Measurements from ENCODE around the gene AGBL5. TPM values are rescaled to one million over a fixed set of nuclear protein-coding genes. Genes with fewer than 3 reads are reported as not detected.

Gene AGBL5
- total and polyA plus RNA-seq, 9 of the 15 experiments (the other 6 are each of a cell fraction or from before 2014, with no cell fraction given) = 3.3 to 52.7 (median 26.2) TPM

- TF ChIP-seq MBD2 (IDR thresholded peaks at IDR 0.05; ENCODE audit: borderline replicate concordance, low read depth) (peak; percentile 93), NBN (IDR thresholded peaks at IDR 0.05; ENCODE audit: low read depth) (peak; percentile 92; the same call in 1 of the 2 replicates), MTA1 (IDR thresholded peaks at IDR 0.05; ENCODE audit: borderline replicate concordance) (peak; percentile 70), CC2D1A (IDR thresholded peaks at IDR 0.05) (0 out of 2 replicates have a peak, but pooled peaks have one; percentile 37), ZNF175 (CRISPR knock-in tag; IDR thresholded peaks at IDR 0.05; ENCODE audit: low read depth) (peak; percentile 61; the same call in 1 of the 2 replicates), RFX5 (IDR thresholded peaks at IDR 0.05; ENCODE audit: low read depth, low read length) (peak; percentile 62; the same call in 1 of the 2 replicates), TAF1 (IDR thresholded peaks at IDR 0.05; ENCODE audit: control insufficient read depth, extremely low read depth, insufficient read depth, low read length, severe bottlenecking) (peak; percentile 60), KAT8 (IDR thresholded peaks at IDR 0.05; ENCODE audit: low read depth) (no peak), ZNF507 (tag; conservative IDR thresholded peaks at IDR 0.05) (no peak), POLR2AphosphoS2 (IDR thresholded peaks at IDR 0.05; ENCODE audit: low read length) (no peak), FOXK1 (CRISPR knock-in tag; IDR thresholded peaks at IDR 0.05; ENCODE audit: borderline replicate concordance) (peak; percentile 85), NRF1 (conservative IDR thresholded peaks at IDR 0.05 in 1 of 2, IDR thresholded peaks at IDR 0.05 in 1 of 2) (peak; percentile 52 to 57), ZNF785 (CRISPR knock-in tag; IDR thresholded peaks at IDR 0.05) (no peak), ZNF696 (CRISPR knock-in tag; conservative IDR thresholded peaks at IDR 0.05) (no peak), FOXK2 (conservative IDR thresholded peaks at IDR 0.05 in 1 of 2, IDR thresholded peaks at IDR 0.05 in 1 of 2; ENCODE audit: low read depth in 2 of 2) (peak; percentile 51 to 71; a peak in 3 of 4 replicates), KLF1 (tag; IDR thresholded peaks at IDR 0.05) (0 out of 2 replicates have a peak, but pooled peaks have one; percentile 31), ETV1 (tag; conservative IDR thresholded peaks at IDR 0.05; ENCODE audit: low read depth) (peak; percentile 86), HDAC8 (tag; IDR thresholded peaks at IDR 0.05) (peak; percentile 71; the same call in 1 of the 2 replicates), ZSCAN29 (IDR thresholded peaks at IDR 0.05) (peak; percentile 62; the same call in 1 of the 2 replicates), SRSF3 (IDR thresholded peaks at IDR 0.05; ENCODE audit: insufficient read depth, low read length) (no peak), PML (IDR thresholded peaks at IDR 0.05; ENCODE audit: low read length) (peak; percentile 14; the same call in 1 of the 2 replicates), ZNF583 (CRISPR knock-in tag; IDR thresholded peaks at IDR 0.05) (peak; percentile 83; the same call in 1 of the 2 replicates), ESRRA (IDR thresholded peaks at IDR 0.05; ENCODE audit: borderline replicate concordance, low read depth) (0 out of 2 replicates have a peak, but pooled peaks have one; percentile 18), GTF2E2 (tag; IDR thresholded peaks at IDR 0.05) (peak; percentile 70; the same call in 1 of the 2 replicates), SMAD3 (CRISPR knock-in tag; conservative IDR thresholded peaks at IDR 0.05) (peak; percentile 77), NFIC (IDR thresholded peaks at IDR 0.05) (peak; percentile 71)
- TF ChIP-seq, protein P1, sequence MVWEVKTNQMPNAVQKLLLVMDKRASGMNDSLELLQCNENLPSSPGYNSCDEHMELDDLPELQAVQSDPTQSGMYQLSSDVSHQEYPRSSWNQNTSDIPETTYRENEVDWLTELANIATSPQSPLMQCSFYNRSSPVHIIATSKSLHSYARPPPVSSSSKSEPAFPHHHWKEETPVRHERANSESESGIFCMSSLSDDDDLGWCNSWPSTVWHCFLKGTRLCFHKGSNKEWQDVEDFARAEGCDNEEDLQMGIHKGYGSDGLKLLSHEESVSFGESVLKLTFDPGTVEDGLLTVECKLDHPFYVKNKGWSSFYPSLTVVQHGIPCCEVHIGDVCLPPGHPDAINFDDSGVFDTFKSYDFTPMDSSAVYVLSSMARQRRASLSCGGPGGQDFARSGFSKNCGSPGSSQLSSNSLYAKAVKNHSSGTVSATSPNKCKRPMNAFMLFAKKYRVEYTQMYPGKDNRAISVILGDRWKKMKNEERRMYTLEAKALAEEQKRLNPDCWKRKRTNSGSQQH (CRISPR knock-in tag; IDR thresholded peaks at IDR 0.05) = peak; percentile 69; the same call in 1 of the 2 replicates
- TF ChIP-seq, protein P2, sequence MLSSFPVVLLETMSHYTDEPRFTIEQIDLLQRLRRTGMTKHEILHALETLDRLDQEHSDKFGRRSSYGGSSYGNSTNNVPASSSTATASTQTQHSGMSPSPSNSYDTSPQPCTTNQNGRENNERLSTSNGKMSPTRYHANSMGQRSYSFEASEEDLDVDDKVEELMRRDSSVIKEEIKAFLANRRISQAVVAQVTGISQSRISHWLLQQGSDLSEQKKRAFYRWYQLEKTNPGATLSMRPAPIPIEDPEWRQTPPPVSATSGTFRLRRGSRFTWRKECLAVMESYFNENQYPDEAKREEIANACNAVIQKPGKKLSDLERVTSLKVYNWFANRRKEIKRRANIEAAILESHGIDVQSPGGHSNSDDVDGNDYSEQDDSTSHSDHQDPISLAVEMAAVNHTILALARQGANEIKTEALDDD (IDR thresholded peaks at IDR 0.05) = 0 out of 2 replicates have a peak, but pooled peaks have one; percentile 63
Observed at GRCh38 chr2:27050996-27051901, at the start of gene AGBL5 (continued).
